Neural progenitor cell (in vitro differentiated cells): ENCODE data around the gene CAB39L.

Source experiments
- EZH2 ChIP-seq: fragments of 200-600 bp; sonication (generic); IDR thresholded peaks from 2 replicates; pipeline ENCODE4 v1.6.1; 2017; ENCODE audit warnings: antibody characterized with exemption, mild to moderate bottlenecking, moderate library complexity
- TF ChIP-seq, protein P1 (sequence below): fragments of 200-600 bp; sonication (generic); IDR thresholded peaks from 2 replicates; pipeline ENCODE4 v1.5.1; 2017; ENCODE audit warnings: antibody characterized with exemption, mild to moderate bottlenecking

DNA sequence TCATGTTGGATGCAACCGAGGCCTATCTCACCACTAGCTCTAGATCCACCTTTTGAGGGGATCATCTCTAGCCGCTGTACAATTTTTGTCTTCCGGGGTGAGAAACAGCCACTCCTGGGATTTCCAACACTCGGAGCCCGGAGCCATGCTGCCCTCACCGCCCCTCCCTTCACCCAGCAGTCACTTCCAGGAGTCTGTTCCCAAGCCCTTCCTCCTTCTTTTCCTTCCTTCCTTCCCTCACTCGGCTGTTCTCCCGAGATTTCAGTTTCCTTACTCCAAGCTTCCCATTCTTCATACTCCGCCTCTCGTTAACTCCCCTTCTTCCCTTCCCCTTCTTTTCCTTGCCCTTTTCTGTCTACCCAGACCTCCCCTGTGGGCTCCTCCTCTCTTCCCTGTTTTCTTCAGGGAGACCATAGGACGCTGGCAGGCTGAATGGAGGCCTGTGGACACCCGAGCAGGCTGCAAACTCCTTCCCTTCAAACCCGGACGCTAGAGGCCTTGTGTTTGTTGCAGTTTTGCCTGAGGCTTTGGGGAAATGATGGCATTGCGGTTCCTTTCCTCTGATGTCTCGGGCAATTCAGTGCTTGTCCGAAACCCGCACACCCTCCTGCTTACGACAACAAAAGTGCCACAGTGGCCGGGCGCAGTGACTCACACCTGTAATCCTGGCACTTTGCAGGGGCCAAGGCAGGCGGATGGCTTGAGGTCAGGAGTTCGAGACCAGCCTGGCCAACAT is 96.0 kb downstream of the CAB39L start:
- TF ChIP-seq, protein P1, sequence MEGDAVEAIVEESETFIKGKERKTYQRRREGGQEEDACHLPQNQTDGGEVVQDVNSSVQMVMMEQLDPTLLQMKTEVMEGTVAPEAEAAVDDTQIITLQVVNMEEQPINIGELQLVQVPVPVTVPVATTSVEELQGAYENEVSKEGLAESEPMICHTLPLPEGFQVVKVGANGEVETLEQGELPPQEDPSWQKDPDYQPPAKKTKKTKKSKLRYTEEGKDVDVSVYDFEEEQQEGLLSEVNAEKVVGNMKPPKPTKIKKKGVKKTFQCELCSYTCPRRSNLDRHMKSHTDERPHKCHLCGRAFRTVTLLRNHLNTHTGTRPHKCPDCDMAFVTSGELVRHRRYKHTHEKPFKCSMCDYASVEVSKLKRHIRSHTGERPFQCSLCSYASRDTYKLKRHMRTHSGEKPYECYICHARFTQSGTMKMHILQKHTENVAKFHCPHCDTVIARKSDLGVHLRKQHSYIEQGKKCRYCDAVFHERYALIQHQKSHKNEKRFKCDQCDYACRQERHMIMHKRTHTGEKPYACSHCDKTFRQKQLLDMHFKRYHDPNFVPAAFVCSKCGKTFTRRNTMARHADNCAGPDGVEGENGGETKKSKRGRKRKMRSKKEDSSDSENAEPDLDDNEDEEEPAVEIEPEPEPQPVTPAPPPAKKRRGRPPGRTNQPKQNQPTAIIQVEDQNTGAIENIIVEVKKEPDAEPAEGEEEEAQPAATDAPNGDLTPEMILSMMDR: no peak
- TF ChIP-seq EZH2: no peak
